CD14-positive monocyte (primary cell): ENCODE data around the gene ADI1. TPM values are rescaled to one million over a fixed set of nuclear protein-coding genes. Genes with fewer than 3 reads are reported as not detected.

Experiments used
- DNase-seq, 3 donors: peaks; one replicate each; pipeline ENCODE4 v3.0.0-alpha.2; 2011 to 2022
- H2AFZ ChIP-seq: 2 replicates; pipeline ENCODE4 v1.6.0; 2012; ENCODE audit warnings: mild to moderate bottlenecking, low read depth, low read length, inconsistent platforms; ENCODE audit not compliant: insufficient read depth, poor library complexity, severe bottlenecking
- H3K27ac ChIP-seq, 2 donors: 1 replicate in 1 of 2; 2 replicates in 1 of 2; pipeline ENCODE4 v1.5.1; 2012 to 2013; ENCODE audit warnings: low read length in 2 of 2, control low read depth in 1 of 2, inconsistent platforms in 1 of 2, low read depth in 1 of 2, mild to moderate bottlenecking in 1 of 2
- H3K27me3 ChIP-seq, 2 donors: one replicate each; pipeline versions ENCODE4 v1.6.0 to v1.6.1; 2011 to 2013; ENCODE audit warnings: low read length in 2 of 2; ENCODE audit not compliant: control insufficient read depth in 2 of 2, insufficient read depth in 2 of 2
- H3K36me3 ChIP-seq, 2 donors: replicated peaks in 1 of 2; 1 replicate in 1 of 2; 2 replicates in 1 of 2; pipeline versions ENCODE4 v1.5.1 to v1.6.1; 2012 to 2013; ENCODE audit warnings: low read length in 2 of 2, control low read depth in 1 of 2, inconsistent platforms in 1 of 2, mild to moderate bottlenecking in 1 of 2; ENCODE audit not compliant: insufficient read depth in 2 of 2, control insufficient read depth in 1 of 2
- H3K4me1 ChIP-seq, 2 donors: 1 replicate in 1 of 2; 2 replicates in 1 of 2; pipeline versions ENCODE4 v1.5.1 to v1.6.1; 2012 to 2013; ENCODE audit warnings: low read length in 2 of 2, control low read depth in 1 of 2, inconsistent platforms in 1 of 2, mild to moderate bottlenecking in 1 of 2, moderate library complexity in 1 of 2; ENCODE audit not compliant: insufficient read depth in 2 of 2, control insufficient read depth in 1 of 2
- H3K4me2 ChIP-seq: replicated peaks from 2 replicates; pipeline ENCODE3; 2012; ENCODE audit warnings: low read length, moderate library complexity, mild to moderate bottlenecking; ENCODE audit not compliant: poor library complexity, severe bottlenecking; ENCODE audit errors: extremely low read depth
- H3K4me3 ChIP-seq, 3 experiments: fragments of 200-600 bp in 1 of 3; sonication (generic) in 1 of 3; replicated peaks in 1 of 3; 1 replicate in 2 of 3; 2 replicates in 1 of 3; pipeline ENCODE4 v1.5.1; 2011 to 2013; ENCODE audit warnings: low read length in 3 of 3, mild to moderate bottlenecking in 3 of 3, control low read depth in 2 of 3, low read depth in 2 of 3, inconsistent platforms in 1 of 3, moderate library complexity in 1 of 3
- H3K79me2 ChIP-seq: 2 replicates; pipeline ENCODE4 v1.6.0; 2012; ENCODE audit warnings: mild to moderate bottlenecking, control low read depth, inconsistent platforms, low read length, moderate library complexity; ENCODE audit not compliant: insufficient read depth
- H3K9ac ChIP-seq: 2 replicates; pipeline ENCODE4 v1.6.0; 2017; ENCODE audit warnings: low read length, mild to moderate bottlenecking; ENCODE audit not compliant: insufficient read depth, poor library complexity, severe bottlenecking
- H3K9me3 ChIP-seq, 2 donors: replicated peaks in 1 of 2; 1 replicate in 1 of 2; 2 replicates in 1 of 2; pipeline versions ENCODE4 v1.5.1 to v1.6.1; 2012 to 2013; ENCODE audit warnings: low read length in 2 of 2, control low read depth in 1 of 2; ENCODE audit not compliant: control insufficient read depth in 1 of 2, insufficient read depth in 1 of 2
- H4K20me1 ChIP-seq: 2 replicates; pipeline ENCODE4 v1.6.0; 2012; ENCODE audit warnings: mild to moderate bottlenecking, low read length, control low read depth, moderate library complexity; ENCODE audit not compliant: insufficient read depth
- H3K27ac Mint-ChIP-seq, 7 donors: one replicate each; pipeline ENCODE4 v1.8.0; 2020; ENCODE audit warnings: mild to moderate bottlenecking in 7 of 7, mixed read lengths in 7 of 7, moderate library complexity in 6 of 7, inconsistent platforms in 2 of 7
- H3K27me3 Mint-ChIP-seq, 3 donors: one replicate each; pipeline ENCODE4 v1.8.0; 2021 to 2022; ENCODE audit warnings: low read depth in 3 of 3, mild to moderate bottlenecking in 3 of 3, mixed read lengths in 3 of 3, moderate library complexity in 3 of 3, inconsistent platforms in 1 of 3
- H3K36me3 Mint-ChIP-seq, 2 donors: one replicate each; pipeline ENCODE4 v1.8.0; 2020; ENCODE audit warnings: mixed read lengths in 2 of 2, inconsistent platforms in 1 of 2, mild to moderate bottlenecking in 1 of 2
- H3K4me1 Mint-ChIP-seq: one replicate; pipeline ENCODE4 v1.8.0; 2020; ENCODE audit warnings: mild to moderate bottlenecking, mixed read lengths
- H3K4me3 Mint-ChIP-seq, 2 donors: one replicate each; pipeline ENCODE4 v1.8.0; 2020; ENCODE audit warnings: mild to moderate bottlenecking in 2 of 2, mixed read lengths in 2 of 2, moderate library complexity in 1 of 2
- H3K9me3 Mint-ChIP-seq, 7 donors: one replicate each; pipeline ENCODE4 v1.8.0; 2020 to 2022; ENCODE audit warnings: mixed read lengths in 7 of 7, mild to moderate bottlenecking in 6 of 7, moderate library complexity in 6 of 7, inconsistent platforms in 2 of 7
- WGBS: methylation state at CpG from one replicate; pipeline ENCODE4 v1.1.5; 2013; ENCODE audit warnings: missing lambda C conversion rate; ENCODE audit not compliant: insufficient coverage; 5-methylcytosine and 5-hydroxymethylcytosine counted together
- intact Hi-C, 2 donors: fragments of 100-400 bp; cut with micrococcal nuclease; formaldehyde crosslinking; loops; one replicate each; pipeline versions ENCODE4 v1.15.0 to v1.15.1; 2023
- polyA plus RNA-seq, 3 donors: library from polyadenylated mRNA; depleted of rRNA in 1 of 3; unstranded in 2 of 3; stranded (reverse) in 1 of 3; fragments of 300-500 nt in 2 of 3; fragments of >200 nt in 1 of 3; fragmentation: Illumina TruSeq in 2 of 3; gene quantifications; 1 replicate in 2 of 3; 2 replicates in 1 of 3; pipeline ENCODE4 v1.2.3, GENCODE V29; 2012 to 2021
- TF ChIP-seq, protein P1 (sequence below): fragments of 200-600 bp; IDR thresholded peaks from one replicate; pipeline ENCODE4 v1.8.0; 2022; ENCODE audit warnings: antibody characterized with exemption, mild to moderate bottlenecking

The ADI1 gene
- polyA plus RNA-seq, 3 donors, result 30.5 to 89.1 (median 79.3) TPM

DNA sequence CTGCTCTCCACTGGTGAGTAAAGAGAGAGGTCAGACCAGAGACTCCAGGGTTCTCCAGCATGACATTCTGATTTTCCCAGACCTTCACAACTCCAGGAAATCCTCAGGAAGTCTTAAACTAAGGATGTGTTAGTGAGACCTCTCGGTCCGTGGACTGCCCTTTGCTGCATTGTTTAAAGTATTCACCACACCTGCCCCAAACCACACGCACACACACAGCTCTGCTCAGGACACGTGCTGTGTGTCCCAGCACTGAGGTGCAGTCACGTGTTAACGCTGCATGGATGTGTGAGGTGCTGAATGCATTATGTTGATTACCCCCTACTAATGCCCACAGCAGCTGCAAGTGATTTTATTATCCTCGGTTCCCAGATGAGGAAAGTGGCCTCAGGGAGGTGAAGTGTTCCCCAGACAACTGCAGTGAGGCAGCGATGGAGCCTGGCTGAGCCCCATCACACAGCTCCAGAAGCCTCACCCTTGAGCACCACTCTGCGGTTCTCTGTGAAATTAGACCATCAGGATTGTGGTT, 71.5 kb downstream of the ADI1 start:
- H3K36me3 ChIP-seq, result peaks cover 79 to 100% of the 10 kb centered on the region in 2 donors
- H3K27ac ChIP-seq, result no peak overlapping the region

More for the DNA sequence above, 71.5 kb downstream of the ADI1 start:
- Histone ChIP-seq H2AFZ (no peak overlapping the region), H3K9ac (no peak overlapping the region), H3K4me1 (no peaks in the 10 kb centered on the region), H3K27me3 (no peaks in the 10 kb centered on the region), H3K4me3 (no peak overlapping the region), H3K79me2 (no peaks in the 10 kb centered on the region), H4K20me1 (no peaks in the 10 kb centered on the region), H3K9me3 (no peaks in the 10 kb centered on the region), H3K4me2 (no peak overlapping the region)
- intact Hi-C loops, result no loop called here
- Mint-ChIP-seq H3K36me3 (peaks cover 80 to 95% of the 10 kb centered on the region in 2 donors), H3K9me3 (peaks cover 0 to 2% (median 0%) of the 10 kb centered on the region in 7 donors), H3K27me3 (no peaks in the 10 kb centered on the region), H3K4me1 (no peaks in the 10 kb centered on the region), H3K4me3 (no peak overlapping the region), H3K27ac (no peak overlapping the region)
- no peak for DNase-seq
- TF ChIP-seq, protein P1, sequence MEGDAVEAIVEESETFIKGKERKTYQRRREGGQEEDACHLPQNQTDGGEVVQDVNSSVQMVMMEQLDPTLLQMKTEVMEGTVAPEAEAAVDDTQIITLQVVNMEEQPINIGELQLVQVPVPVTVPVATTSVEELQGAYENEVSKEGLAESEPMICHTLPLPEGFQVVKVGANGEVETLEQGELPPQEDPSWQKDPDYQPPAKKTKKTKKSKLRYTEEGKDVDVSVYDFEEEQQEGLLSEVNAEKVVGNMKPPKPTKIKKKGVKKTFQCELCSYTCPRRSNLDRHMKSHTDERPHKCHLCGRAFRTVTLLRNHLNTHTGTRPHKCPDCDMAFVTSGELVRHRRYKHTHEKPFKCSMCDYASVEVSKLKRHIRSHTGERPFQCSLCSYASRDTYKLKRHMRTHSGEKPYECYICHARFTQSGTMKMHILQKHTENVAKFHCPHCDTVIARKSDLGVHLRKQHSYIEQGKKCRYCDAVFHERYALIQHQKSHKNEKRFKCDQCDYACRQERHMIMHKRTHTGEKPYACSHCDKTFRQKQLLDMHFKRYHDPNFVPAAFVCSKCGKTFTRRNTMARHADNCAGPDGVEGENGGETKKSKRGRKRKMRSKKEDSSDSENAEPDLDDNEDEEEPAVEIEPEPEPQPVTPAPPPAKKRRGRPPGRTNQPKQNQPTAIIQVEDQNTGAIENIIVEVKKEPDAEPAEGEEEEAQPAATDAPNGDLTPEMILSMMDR, result no peak
- 100% methylated on average over 1 of the region's 9 CpGs for WGBS

Other genes starting within 250 kb of the ADI1 start
- 10 to 100 TPM; 19.0 to 22.4 (median 20.8) TPM for gene EIPR1, start 141.7 kb downstream of the ADI1 start, polyA plus RNA-seq
- 10 to 100 TPM; 26.6 to 72.1 (median 44.7) TPM for gene TRAPPC12, start 139.8 kb downstream of the ADI1 start, polyA plus RNA-seq
- gene RNASEH1, start 38.8 kb upstream of the ADI1 start, polyA plus RNA-seq, result 10 to 100 TPM in 2 of 3 donors, 1 to 10 TPM in 1; 6.8 to 16.4 (median 14.2) TPM
- gene RPS7, start 55.7 kb upstream of the ADI1 start, polyA plus RNA-seq, result 1,000 to 10,000 TPM in 1 of 3 donors, 100 to 1,000 TPM in 2; 510 to 1,633 (median 608) TPM
- not detected for gene COLEC11, start 75.6 kb upstream of the ADI1 start, polyA plus RNA-seq
- gene ALLC, start 138.7 kb upstream of the ADI1 start, polyA plus RNA-seq, result not detected
- not detected for gene DCDC2C, start 184.0 kb upstream of the ADI1 start, polyA plus RNA-seq